GM23338 (cell line): Measurements from ENCODE around the gene TRIM45. TPM values are rescaled to one million over a fixed set of nuclear protein-coding genes. Genes with fewer than 3 reads are reported as not detected.

Source experiments
- ATAC-seq: fragments of 200-7000 bp; cut with Tn5 transposase; 3 replicates; pipeline ENCODE4 v1.9.1; 2020
- DNase-seq: peaks from one replicate; pipeline ENCODE4 v3.0.0-alpha.2; 2015; ENCODE audit warnings: low spot score
- H2AFZ ChIP-seq: fragments of 200-600 bp; sonication (generic); 2 replicates; pipeline ENCODE4 v1.8.0; 2016; ENCODE audit warnings: antibody characterized with exemption, mild to moderate bottlenecking, moderate library complexity
- H3F3A ChIP-seq: fragments of 200-600 bp; sonication (generic); replicated peaks from 2 replicates; pipeline ENCODE4 v1.8.0; 2017; ENCODE audit warnings: antibody characterized with exemption, mixed run types, low read depth
- H3K27ac ChIP-seq: fragments of 200-600 bp; sonication (generic); 2 replicates; pipeline ENCODE4 v1.6.1; 2016; ENCODE audit warnings: low read depth
- H3K27me3 ChIP-seq: fragments of 200-600 bp; sonication (generic); 2 replicates; pipeline ENCODE4 v1.8.0; 2016; ENCODE audit warnings: mild to moderate bottlenecking, mixed run types, moderate library complexity; ENCODE audit not compliant: insufficient read depth
- H3K36me3 ChIP-seq: fragments of 200-600 bp; sonication (generic); 2 replicates; pipeline ENCODE4 v1.8.0; 2016; ENCODE audit warnings: mild to moderate bottlenecking; ENCODE audit not compliant: insufficient read depth
- H3K4me1 ChIP-seq: fragments of 200-600 bp; sonication (generic); 2 replicates; pipeline ENCODE4 v1.8.0; 2016; ENCODE audit warnings: mild to moderate bottlenecking, moderate library complexity; ENCODE audit not compliant: insufficient read depth
- H3K4me2 ChIP-seq: fragments of 200-600 bp; sonication (generic); 2 replicates; pipeline ENCODE4 v1.7.1; 2017; ENCODE audit warnings: mixed run types
- H3K4me3 ChIP-seq: fragments of 200-600 bp; sonication (generic); 2 replicates; pipeline ENCODE4 v1.6.1; 2016; ENCODE audit warnings: mixed run types
- H3K79me2 ChIP-seq: fragments of 200-600 bp; sonication (generic); replicated peaks from 2 replicates; pipeline ENCODE4 v1.8.0; 2017; ENCODE audit warnings: mild to moderate bottlenecking; ENCODE audit not compliant: insufficient read depth
- H3K9me2 ChIP-seq: fragments of 200-600 bp; sonication (generic); 2 replicates; pipeline ENCODE4 v1.8.0; 2017; ENCODE audit not compliant: insufficient read depth
- H4K20me1 ChIP-seq: fragments of 200-600 bp; sonication (generic); replicated peaks from 2 replicates; pipeline ENCODE4 v1.8.0; 2017; ENCODE audit warnings: mild to moderate bottlenecking; ENCODE audit not compliant: insufficient read depth
- H3K27ac Mint-ChIP-seq: 2 replicates; pipeline ENCODE4 v1.8.0; 2020; ENCODE audit warnings: inconsistent platforms, mild to moderate bottlenecking, moderate library complexity, mixed read lengths
- H3K27me3 Mint-ChIP-seq: 3 replicates; pipeline ENCODE4 v1.8.0; 2022; ENCODE audit warnings: low read depth, mild to moderate bottlenecking, moderate library complexity, mixed read lengths, inconsistent platforms; ENCODE audit not compliant: insufficient read depth, poor library complexity
- H3K36me3 Mint-ChIP-seq: 3 replicates; pipeline ENCODE4 v1.8.0; 2021; ENCODE audit warnings: low read depth, mild to moderate bottlenecking, inconsistent platforms, moderate library complexity, mixed read lengths
- H3K4me1 Mint-ChIP-seq: 3 replicates; pipeline ENCODE4 v1.8.0; 2020; ENCODE audit warnings: mild to moderate bottlenecking, inconsistent platforms, mixed read lengths
- H3K4me3 Mint-ChIP-seq: 3 replicates; pipeline ENCODE4 v1.8.0; 2021; ENCODE audit warnings: moderate library complexity, mild to moderate bottlenecking, inconsistent platforms, mixed read lengths
- H3K9me3 Mint-ChIP-seq: 3 replicates; pipeline ENCODE4 v1.8.0; 2020; ENCODE audit warnings: moderate library complexity, mild to moderate bottlenecking, inconsistent platforms, mixed read lengths
- CREB1 ChIP-seq: fragments of 250-450 bp; sonication (Bioruptor Pico); IDR thresholded peaks from 2 replicates; pipeline ENCODE4 v1.5.0; 2020; ENCODE audit warnings: low read depth, mild to moderate bottlenecking, moderate library complexity
- EZH2 ChIP-seq: fragments of 200-600 bp; sonication (generic); IDR thresholded peaks from one replicate; pipeline ENCODE4 v1.8.0; 2017; ENCODE audit warnings: antibody characterized with exemption, mild to moderate bottlenecking, low read depth; ENCODE audit not compliant: unreplicated experiment
- EZH2phosphoT487 ChIP-seq: fragments of 200-600 bp; sonication (generic); IDR thresholded peaks from one replicate; pipeline ENCODE4 v1.8.1; 2018; ENCODE audit warnings: antibody characterized with exemption; ENCODE audit not compliant: unreplicated experiment
- JUNB ChIP-seq: IDR thresholded peaks from one replicate; pipeline ENCODE4 v1.6.1; 2016; ENCODE audit warnings: antibody characterized with exemption; ENCODE audit not compliant: unreplicated experiment
- POLR2AphosphoS5 ChIP-seq: IDR thresholded peaks from 2 replicates; pipeline ENCODE4 v1.6.1; 2016; ENCODE audit warnings: antibody characterized with exemption, low read depth
- STAT1 ChIP-seq: IDR thresholded peaks from one replicate; pipeline ENCODE4 v1.6.1; 2016; ENCODE audit warnings: antibody characterized with exemption; ENCODE audit not compliant: unreplicated experiment
- ZNF114 ChIP-seq: fragments of 250-450 bp; sonication (Bioruptor Pico); IDR thresholded peaks from 2 replicates; pipeline ENCODE4 v1.5.0; 2020; ENCODE audit warnings: mild to moderate bottlenecking, moderate library complexity
- ZNF331 ChIP-seq: fragments of 250-450 bp; sonication (Bioruptor Pico); IDR thresholded peaks from 2 replicates; pipeline ENCODE4 v1.5.0; 2020; ENCODE audit warnings: low read depth, mild to moderate bottlenecking, moderate library complexity
- microRNA counts: library from miRNA; unstranded; fragments of <30 nt; microRNA quantifications from one replicate; lab custom pipeline; 2017
- microRNA-seq: library from miRNA; unstranded; fragments of <30 nt; microRNA quantifications from one replicate; pipeline ENCODE4, GENCODE V29; 2017
- polyA plus RNA-seq: library from polyadenylated mRNA; unstranded; fragments of >200 nt; fragmentation: Nextera tagmentation; extraction: Ambion mirVana; gene quantifications from 2 replicates; pipeline ENCODE4 v1.2.1, GENCODE V29; 2016
- small RNA-seq: library from RNA; depleted of rRNA; stranded (forward); fragments of <200 nt; gene quantifications from one replicate; pipeline ENCODE3, GENCODE V24; 2014; ENCODE audit warnings: low replicate concordance
- total RNA-seq: library from RNA; depleted of rRNA; stranded (reverse); fragments of >200 nt; shearing (Covaris generic); gene quantifications from 2 replicates; pipeline ENCODE4 v1.2.3, GENCODE V29; 2014; rRNA removed
- TF ChIP-seq, protein P1 (sequence below): fragments of 250-450 bp; sonication (Bioruptor Pico); IDR thresholded peaks from 2 replicates; pipeline ENCODE4 v1.5.0; 2020; ENCODE audit warnings: mild to moderate bottlenecking, moderate library complexity
- TF ChIP-seq, protein P2 (sequence below): IDR thresholded peaks from 2 replicates; pipeline ENCODE4 v1.6.1; 2016; ENCODE audit warnings: antibody characterized with exemption

TRIM45 gene
- total and polyA plus RNA-seq, 2 experiments from 2014 or later: 8.8 to 15.0 TPM

GRCh38 chr1:117066367-117066766, 55.2 kb downstream of the TRIM45 start (continued):
- TF ChIP-seq, protein P1, sequence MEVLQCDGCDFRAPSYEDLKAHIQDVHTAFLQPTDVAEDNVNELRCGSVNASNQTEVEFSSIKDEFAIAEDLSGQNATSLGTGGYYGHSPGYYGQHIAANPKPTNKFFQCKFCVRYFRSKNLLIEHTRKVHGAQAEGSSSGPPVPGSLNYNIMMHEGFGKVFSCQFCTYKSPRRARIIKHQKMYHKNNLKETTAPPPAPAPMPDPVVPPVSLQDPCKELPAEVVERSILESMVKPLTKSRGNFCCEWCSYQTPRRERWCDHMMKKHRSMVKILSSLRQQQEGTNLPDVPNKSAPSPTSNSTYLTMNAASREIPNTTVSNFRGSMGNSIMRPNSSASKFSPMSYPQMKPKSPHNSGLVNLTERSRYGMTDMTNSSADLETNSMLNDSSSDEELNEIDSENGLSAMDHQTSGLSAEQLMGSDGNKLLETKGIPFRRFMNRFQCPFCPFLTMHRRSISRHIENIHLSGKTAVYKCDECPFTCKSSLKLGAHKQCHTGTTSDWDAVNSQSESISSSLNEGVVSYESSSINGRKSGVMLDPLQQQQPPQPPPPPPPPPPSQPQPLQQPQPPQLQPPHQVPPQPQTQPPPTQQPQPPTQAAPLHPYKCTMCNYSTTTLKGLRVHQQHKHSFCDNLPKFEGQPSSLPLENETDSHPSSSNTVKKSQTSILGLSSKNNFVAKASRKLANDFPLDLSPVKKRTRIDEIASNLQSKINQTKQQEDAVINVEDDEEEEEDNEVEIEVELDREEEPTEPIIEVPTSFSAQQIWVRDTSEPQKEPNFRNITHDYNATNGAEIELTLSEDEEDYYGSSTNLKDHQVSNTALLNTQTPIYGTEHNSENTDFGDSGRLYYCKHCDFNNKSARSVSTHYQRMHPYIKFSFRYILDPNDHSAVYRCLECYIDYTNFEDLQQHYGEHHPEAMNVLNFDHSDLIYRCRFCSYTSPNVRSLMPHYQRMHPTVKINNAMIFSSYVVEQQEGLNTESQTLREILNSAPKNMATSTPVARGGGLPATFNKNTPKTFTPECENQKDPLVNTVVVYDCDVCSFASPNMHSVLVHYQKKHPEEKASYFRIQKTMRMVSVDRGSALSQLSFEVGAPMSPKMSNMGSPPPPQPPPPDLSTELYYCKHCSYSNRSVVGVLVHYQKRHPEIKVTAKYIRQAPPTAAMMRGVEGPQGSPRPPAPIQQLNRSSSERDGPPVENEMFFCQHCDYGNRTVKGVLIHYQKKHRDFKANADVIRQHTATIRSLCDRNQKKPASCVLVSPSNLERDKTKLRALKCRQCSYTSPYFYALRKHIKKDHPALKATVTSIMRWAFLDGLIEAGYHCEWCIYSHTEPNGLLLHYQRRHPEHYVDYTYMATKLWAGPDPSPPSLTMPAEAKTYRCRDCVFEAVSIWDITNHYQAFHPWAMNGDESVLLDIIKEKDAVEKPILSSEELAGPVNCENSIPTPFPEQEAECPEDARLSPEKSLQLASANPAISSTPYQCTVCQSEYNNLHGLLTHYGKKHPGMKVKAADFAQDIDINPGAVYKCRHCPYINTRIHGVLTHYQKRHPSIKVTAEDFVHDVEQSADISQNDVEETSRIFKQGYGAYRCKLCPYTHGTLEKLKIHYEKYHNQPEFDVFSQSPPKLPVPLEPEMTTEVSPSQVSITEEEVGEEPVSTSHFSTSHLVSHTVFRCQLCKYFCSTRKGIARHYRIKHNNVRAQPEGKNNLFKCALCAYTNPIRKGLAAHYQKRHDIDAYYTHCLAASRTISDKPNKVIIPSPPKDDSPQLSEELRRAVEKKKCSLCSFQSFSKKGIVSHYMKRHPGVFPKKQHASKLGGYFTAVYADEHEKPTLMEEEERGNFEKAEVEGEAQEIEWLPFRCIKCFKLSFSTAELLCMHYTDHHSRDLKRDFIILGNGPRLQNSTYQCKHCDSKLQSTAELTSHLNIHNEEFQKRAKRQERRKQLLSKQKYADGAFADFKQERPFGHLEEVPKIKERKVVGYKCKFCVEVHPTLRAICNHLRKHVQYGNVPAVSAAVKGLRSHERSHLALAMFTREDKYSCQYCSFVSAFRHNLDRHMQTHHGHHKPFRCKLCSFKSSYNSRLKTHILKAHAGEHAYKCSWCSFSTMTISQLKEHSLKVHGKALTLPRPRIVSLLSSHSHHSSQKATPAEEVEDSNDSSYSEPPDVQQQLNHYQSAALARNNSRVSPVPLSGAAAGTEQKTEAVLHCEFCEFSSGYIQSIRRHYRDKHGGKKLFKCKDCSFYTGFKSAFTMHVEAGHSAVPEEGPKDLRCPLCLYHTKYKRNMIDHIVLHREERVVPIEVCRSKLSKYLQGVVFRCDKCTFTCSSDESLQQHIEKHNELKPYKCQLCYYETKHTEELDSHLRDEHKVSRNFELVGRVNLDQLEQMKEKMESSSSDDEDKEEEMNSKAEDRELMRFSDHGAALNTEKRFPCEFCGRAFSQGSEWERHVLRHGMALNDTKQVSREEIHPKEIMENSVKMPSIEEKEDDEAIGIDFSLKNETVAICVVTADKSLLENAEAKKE (CRISPR knock-in tag): no peak
- TF ChIP-seq ZNF114 (CRISPR knock-in tag): no peak
- no peak for TF ChIP-seq CREB1 (CRISPR knock-in tag)

- no peak overlapping the region for H3K27ac Mint-ChIP-seq
- DNase-seq (no peak), ATAC-seq (no peak)
These were observed 59.5 kb downstream of the TRIM45 start for GRCh38 chr1:117061986-117062415.

More at GRCh38 chr1:117061986-117062415, 59.5 kb downstream of the TRIM45 start:
- Histone ChIP-seq H4K20me1 (no peaks in the 10 kb centered on the region; the same call in 1 of the 2 replicates), H3K4me1 (peaks cover 12% of the 10 kb centered on the region; the same call in 1 of the 2 replicates), H3K27me3 (no peaks in the 10 kb centered on the region), H3K36me3 (peaks cover 13% of the 10 kb centered on the region; the same call in 1 of the 2 replicates), H3K27ac (no peak overlapping the region), H3K79me2 (peaks cover 22% of the 10 kb centered on the region), H3F3A (0 out of 2 replicates have a peak, but pooled peaks cover 5% of the 10 kb centered on the region), H3K4me2 (no peak overlapping the region), H3K9me2 (no peaks in the 10 kb centered on the region), H3K4me3 (no peak overlapping the region), H2AFZ (no peak overlapping the region)
- peaks cover 6% of the 10 kb centered on the region for H3K27me3 Mint-ChIP-seq
- TF ChIP-seq CREB1 (CRISPR knock-in tag) (no peak), ZNF331 (CRISPR knock-in tag) (no peak), STAT1 (no peak), EZH2 (no peak), POLR2AphosphoS5 (no peak), ZNF114 (CRISPR knock-in tag) (no peak), EZH2phosphoT487 (no peak), JUNB (no peak)
- TF ChIP-seq, protein P2, sequence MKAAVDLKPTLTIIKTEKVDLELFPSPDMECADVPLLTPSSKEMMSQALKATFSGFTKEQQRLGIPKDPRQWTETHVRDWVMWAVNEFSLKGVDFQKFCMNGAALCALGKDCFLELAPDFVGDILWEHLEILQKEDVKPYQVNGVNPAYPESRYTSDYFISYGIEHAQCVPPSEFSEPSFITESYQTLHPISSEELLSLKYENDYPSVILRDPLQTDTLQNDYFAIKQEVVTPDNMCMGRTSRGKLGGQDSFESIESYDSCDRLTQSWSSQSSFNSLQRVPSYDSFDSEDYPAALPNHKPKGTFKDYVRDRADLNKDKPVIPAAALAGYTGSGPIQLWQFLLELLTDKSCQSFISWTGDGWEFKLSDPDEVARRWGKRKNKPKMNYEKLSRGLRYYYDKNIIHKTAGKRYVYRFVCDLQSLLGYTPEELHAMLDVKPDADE: no peak
- H3K4me3 Mint-ChIP-seq: no peak overlapping the region
- peaks cover 14% of the 10 kb centered on the region for H3K4me1 Mint-ChIP-seq
- H3K36me3 Mint-ChIP-seq: peaks cover 42% of the 10 kb centered on the region
- H3K9me3 Mint-ChIP-seq: no peaks in the 10 kb centered on the region

MicroRNA genes within 50 kb of the gene (microRNA counts, 767-probe panel; counts per million panel counts)
- not detected for microRNA hsa-miR-942 (lab: Ali Mortazavi, UCI)

Small RNAs within 50 kb of the gene (microRNA-seq; reads per million reads assigned to microRNA genes)
- gene MIR942: 36.1 reads per million, percentile 50 among the genes with 10 or more reads in this experiment

Small RNAs within 50 kb of the gene (small RNA-seq; reads per million reads assigned to genes)
- 0.95 reads per million, percentile 59 among the genes with 10 or more reads in this experiment for gene MIR942

Other genes starting within 250 kb of the TRIM45 start
- 21.8 and 32.7 TPM in 2 replicates for gene PTGFRN, start 211.8 kb downstream of the TRIM45 start, total RNA-seq
- gene PTGFRN, start 211.8 kb downstream of the TRIM45 start, polyA plus RNA-seq: 17.4 and 30.0 TPM in 2 replicates
- gene CD101, start 120.0 kb downstream of the TRIM45 start, total RNA-seq: 0.74 and 1.2 TPM in 2 replicates
- 0.35 and 1.3 TPM in 2 replicates for gene CD101, start 120.0 kb downstream of the TRIM45 start, polyA plus RNA-seq
- gene TTF2, start 61.4 kb downstream of the TRIM45 start, total RNA-seq: 57.5 and 85.4 TPM in 2 replicates
- gene TTF2, start 61.4 kb downstream of the TRIM45 start, polyA plus RNA-seq: 81.1 and 84.7 TPM in 2 replicates
- not detected in 2 replicates for gene VTCN1, start 89.2 kb upstream of the TRIM45 start, total RNA-seq
- gene VTCN1, start 89.2 kb upstream of the TRIM45 start, polyA plus RNA-seq: not detected in 2 replicates
- 16.9 and 18.6 TPM in 2 replicates for gene MAN1A2, start 245.7 kb upstream of the TRIM45 start, total RNA-seq
- 19.4 and 22.2 TPM in 2 replicates for gene MAN1A2, start 245.7 kb upstream of the TRIM45 start, polyA plus RNA-seq